HG03064 (cell line): Measurements from ENCODE around the gene RTN3.
"Not testable (repeated sequence)": the region's sequence is repeated elsewhere in the genome, so short reads cannot be mapped to it uniquely, and the experiment has no call there.

Source experiments
- ATAC-seq: cut with Tn5 transposase; IDR thresholded peaks from one replicate; pipeline ENCODE4 v1.9.1; 2021; ENCODE audit warnings: low read depth; ENCODE audit not compliant: unreplicated experiment

The RTN3 gene, protein sequence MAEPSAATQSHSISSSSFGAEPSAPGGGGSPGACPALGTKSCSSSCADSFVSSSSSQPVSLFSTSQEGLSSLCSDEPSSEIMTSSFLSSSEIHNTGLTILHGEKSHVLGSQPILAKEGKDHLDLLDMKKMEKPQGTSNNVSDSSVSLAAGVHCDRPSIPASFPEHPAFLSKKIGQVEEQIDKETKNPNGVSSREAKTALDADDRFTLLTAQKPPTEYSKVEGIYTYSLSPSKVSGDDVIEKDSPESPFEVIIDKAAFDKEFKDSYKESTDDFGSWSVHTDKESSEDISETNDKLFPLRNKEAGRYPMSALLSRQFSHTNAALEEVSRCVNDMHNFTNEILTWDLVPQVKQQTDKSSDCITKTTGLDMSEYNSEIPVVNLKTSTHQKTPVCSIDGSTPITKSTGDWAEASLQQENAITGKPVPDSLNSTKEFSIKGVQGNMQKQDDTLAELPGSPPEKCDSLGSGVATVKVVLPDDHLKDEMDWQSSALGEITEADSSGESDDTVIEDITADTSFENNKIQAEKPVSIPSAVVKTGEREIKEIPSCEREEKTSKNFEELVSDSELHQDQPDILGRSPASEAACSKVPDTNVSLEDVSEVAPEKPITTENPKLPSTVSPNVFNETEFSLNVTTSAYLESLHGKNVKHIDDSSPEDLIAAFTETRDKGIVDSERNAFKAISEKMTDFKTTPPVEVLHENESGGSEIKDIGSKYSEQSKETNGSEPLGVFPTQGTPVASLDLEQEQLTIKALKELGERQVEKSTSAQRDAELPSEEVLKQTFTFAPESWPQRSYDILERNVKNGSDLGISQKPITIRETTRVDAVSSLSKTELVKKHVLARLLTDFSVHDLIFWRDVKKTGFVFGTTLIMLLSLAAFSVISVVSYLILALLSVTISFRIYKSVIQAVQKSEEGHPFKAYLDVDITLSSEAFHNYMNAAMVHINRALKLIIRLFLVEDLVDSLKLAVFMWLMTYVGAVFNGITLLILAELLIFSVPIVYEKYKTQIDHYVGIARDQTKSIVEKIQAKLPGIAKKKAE

DNA sequence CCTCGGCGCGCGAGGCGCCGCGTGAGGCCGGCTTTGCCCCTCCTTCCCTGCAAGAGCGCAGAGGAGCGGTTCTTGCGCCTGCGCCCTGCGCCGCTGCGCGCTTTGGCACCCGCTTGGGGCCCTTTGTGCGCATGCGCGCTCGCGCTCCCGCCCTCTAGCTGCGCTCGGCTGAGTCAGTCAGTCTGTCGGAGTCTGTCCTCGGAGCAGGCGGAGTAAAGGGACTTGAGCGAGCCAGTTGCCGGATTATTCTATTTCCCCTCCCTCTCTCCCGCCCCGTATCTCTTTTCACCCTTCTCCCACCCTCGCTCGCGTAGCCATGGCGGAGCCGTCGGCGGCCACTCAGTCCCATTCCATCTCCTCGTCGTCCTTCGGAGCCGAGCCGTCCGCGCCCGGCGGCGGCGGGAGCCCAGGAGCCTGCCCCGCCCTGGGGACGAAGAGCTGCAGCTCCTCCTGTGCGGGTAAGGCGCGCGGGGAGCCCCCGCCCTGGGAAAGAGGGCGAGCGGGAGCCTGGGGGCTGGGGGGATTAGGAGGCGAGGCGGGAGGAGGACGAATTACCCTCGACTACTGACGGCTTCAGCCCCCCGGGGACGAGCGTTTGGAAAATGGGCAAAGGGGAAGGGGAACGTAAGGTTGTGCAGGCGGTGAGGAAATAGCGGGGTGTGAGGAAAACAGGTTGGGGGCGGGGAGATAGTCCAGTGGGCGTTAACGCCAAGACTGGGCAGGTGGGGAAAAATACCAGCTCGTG is at the start of gene RTN3:
RTN3 (plus strand) TSS at position 180 of the 745 bp plus-strand sequence; CDS start at position 317, 137 bp downstream.
- peak; percentile 80 for ATAC-seq

DNA sequence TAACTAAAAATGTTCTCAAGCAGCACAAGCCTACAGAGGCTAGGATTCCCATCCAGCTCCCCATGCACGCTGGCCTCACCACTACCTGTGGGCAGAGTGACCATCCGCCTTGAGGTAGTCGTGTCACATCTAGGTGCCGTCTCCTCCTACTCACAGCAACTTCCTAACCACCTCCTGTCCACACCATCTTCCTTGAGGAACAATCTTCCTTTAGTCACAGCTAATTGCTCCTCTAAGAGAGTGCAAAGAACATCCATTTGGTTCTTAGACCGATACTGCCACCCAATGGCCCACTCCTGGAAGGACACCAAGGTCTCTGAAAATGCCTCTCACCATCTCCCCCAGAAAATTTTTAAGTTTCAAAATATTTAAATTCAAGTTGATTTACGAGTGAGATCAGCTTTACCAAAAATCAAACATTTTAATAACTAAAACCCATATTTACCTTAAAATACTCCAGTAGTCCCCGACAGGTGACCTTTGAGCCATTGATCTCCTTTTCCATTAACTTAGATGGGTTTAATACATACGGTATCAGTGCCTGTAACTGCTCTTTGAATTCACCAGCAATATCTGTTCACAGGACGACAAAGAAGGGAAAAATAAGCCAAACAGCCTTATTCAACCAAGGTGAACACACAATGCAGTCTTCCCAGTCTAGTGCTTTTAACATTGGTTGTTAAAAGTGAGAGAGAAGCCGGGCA is 45.4 kb upstream of the RTN3 start:
- ATAC-seq: no peak

DNA sequence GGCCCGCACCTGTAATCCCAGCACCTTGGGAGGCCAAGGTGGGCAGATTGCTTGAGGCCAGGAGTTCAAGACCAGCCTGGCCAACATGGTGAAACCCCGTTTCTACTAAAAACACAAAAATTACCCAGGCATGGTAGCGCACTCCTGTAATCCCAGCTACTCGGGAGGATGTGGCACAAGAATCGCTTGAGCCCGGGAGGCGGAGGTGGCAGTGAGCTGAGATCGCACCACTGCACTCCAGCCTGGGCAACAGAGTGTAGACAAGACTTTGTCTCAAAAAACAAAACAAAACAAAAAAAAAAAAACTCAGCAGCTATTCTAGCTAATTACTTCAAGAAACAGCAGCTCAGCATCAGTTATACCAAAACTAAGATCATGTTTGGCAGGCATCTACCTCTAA is 42.9 kb upstream of the RTN3 start:
- ATAC-seq: not testable (repeated sequence)

DNA sequence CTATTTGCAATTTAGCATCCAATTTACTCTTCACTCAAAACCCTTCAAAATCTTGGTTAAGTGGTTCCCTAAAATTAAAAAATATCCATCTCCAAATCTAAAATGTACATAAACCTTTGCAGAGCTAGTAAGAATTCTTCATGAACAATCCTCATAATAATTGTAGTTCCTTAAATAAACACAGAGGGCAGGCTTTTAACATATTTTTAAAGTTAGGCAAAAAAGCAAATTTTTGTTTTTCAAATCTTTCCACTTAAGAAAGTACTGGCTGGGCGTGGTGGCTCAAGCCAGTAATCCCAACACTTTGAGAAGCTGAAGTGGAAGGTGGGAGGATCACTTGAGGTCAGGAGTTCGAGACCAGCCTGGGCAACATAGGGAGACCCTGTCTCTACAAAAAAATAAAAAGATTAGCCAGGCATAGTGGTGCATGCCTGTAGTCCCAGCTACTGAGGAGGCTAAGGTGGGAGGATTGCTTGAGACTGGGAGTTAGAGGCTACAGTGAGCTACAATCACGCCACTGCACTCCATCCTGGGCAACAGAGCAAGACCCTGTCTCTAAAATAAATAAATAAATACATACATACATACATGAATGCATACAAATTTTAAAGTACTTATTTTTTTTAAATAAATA is 42.0 kb upstream of the RTN3 start:
- no peak for ATAC-seq

DNA sequence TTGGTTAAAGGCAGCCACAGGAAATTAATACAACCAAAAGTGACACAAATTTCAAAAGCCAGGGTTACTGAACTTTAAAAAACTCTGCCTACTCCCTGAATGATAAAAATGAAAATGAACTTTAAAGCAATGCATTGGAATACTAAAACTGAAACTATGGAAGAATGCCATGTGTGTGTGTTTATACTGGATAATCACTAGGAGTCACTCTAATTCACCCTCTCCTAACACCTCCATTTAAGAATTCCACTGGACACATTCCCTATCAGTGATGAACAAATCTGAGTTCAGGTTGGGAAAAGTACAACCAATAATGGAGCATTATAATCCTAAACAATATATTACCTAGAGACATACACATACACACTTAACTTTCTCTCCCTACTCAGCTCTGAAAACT is 39.6 kb upstream of the RTN3 start:
- ATAC-seq: no peak

DNA sequence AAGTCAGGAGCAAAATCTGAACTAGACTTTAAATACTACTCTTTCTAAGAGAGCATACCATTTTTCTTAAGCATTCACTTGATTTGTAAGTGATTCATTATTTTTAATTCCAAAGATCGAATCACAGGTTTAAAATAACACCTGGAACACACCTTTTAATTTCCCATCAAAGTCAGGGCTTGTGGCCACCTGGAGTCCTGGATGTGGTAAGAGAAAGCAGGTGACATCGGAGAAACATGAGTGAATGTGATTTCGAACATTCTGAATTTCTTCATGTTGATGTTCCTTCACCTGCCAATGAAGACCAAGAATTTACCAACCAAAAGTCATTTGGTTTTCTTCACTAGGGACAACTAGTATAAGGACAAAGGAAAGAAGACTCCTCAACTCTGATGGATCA is 38.1 kb upstream of the RTN3 start:
- no peak for ATAC-seq

DNA sequence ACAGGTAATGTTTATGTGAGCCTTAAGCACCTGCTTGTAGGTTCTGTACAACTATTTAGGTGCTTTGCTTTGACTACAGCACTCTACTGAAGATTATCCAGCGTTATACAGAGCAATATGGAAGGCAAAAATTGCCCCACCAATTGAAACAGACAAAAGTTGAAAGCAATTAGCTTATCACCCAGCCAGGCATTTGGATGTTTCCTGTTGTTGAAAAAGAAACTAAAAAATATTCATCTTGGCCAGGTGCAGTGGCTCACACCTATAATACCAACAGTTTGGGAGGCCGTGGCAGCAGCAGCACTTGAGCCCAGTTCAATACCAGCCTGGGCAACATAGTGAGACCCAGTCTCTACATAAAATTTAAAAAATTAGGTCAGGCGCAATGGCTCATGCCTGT is 28.6 kb upstream of the RTN3 start:
- ATAC-seq: no peak

DNA sequence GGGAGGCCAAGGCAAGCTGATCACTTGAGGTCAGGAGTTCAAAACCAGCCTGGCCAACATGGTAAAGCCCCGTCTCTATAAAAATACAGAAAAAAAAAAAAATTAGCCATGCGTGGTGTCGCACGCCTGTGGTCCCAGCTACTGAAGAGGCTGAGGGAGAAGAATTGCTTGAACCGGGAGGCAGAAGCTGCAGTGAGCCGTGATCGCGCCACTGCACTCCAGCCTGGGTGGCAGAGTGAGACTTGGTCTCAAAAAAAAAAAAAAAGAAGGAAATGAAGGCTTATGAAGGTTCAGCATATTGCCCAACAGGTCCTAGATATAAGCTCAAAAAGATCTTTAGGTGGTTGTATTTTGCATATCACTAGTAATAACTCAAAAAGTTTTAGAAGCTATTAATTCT is 20.3 kb upstream of the RTN3 start:
- ATAC-seq: no peak

DNA sequence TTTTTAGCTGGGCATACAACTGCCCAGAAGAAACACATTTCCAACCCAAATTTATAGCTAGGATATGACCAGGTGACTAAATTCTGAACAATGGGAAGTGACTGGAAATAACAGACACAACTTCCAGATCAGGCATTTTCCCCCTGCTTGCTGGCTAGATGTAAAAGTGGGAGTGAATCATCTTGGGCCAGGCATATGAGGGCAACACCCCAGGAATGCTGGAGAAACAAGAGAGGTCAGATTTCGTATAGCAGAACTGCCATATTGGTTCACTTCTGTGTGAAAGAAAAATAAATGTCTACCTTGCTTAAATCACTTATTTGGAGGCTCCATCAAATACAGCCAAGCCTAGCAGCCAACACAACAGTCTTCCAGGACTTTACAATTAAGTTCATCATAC is 17.5 kb upstream of the RTN3 start:
- ATAC-seq: no peak

DNA sequence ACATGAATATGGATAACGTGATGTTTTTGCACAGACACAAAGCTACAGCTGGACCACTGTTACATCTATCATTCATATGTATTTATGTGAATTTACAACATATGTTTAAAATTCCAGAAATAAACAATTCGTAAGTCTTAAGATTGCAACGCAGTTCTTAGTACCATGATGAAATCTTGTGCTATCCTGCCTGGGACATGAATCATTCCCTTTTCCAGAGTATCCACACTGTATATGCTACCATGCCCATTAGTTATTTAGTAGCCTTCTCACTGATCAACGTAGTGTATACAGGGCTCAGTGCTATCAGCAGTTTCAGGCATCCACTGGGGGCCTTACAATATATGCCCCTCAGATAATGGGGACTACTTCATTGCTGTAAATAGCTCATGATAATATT is 14.4 kb upstream of the RTN3 start:
- no peak for ATAC-seq

DNA sequence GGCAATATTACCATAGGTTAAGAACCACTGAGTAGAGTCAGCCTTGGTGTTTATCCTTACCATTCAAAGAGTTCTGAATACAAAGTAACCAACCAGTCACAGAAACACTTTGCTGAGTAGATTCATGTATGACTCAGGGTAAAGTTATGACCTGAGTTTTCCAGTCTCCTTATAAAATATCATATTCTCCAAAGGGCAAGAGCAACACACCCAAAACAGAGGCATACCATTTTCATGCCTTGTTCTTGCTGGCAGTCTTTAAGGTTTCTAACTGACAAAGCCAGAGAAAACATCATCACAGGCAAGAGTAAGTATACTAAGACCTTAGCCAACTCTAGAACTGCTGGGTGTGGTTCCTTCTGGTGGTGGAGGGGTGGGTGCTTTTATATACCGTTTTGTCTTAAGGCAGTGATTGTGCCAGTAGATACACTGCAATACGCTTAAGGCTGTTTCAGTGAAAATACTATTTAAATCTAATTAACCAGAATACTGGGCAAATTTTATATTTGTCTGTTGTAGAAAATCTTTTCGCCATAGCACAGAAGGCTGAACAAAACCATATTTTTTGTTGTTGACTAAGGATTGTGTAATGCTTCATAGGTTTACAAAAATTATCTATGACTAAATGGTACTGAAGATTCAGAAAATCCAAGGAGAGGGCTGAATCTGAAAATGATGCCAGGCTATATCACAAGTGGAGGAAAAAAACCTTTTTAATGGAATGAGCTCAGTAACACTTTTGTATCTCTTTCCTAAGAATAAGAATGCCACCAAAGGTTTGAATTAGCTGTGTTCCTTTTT is 13.1 kb upstream of the RTN3 start:
- no peak for ATAC-seq

DNA sequence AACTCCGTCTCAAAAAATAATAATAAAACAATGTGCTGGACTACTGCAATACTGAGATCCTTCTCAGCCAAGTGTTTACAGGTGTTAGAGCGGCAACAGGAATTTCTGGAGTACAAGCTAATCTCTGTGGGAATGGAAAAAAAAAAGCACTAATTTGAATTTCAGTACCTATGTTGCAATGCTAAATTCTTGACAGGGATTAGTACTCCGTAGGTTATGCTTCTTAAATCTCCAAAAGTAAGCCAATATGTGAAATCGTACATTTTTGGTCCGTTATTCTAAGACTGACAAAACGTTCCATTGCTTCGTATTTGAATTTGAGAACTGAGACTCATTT is 11.2 kb upstream of the RTN3 start:
- no peak for ATAC-seq

DNA sequence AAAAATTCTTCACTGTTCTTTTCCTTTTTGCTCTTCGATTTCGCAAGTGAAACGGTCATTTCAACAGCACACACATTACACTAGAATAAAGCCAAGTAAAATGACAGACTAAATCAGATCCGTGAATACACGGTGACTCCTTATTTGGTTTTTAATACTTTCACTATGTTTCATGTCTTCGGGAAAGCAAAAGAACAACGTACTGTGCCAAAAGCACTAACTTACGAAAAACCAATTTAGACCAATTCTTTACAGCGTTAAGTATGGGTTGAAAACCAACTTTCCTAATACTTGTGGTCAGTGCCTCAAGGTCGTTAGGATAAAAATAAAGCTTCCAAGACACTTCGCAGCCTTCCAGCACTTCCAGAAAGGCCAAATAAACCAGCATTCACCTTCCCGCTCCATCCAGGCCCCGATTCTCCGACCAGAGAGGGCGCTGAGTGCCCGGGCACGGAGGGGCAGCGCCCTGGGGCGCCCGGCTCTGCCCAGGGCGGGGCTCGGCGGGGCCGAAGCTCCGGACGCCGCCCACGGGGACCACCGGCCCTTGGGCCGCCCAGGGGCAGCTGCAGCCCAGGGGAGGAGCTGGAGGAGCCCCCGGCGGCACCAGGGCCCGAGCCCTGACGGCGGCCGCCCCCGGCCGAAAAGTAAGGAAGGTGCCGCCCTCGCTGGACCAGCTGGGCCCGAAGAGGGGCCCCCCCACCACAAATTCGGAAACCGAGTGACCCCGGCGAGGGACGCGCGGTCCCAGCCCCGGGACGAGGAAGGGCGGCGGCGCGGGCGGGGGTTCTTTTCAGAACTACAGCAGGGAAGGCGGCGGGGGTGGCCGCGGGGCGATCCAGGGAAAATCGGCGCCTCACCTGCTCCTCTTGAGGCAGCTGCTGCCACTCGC is 10.6 kb upstream of the RTN3 start:
- peak; percentile 30 for ATAC-seq

DNA sequence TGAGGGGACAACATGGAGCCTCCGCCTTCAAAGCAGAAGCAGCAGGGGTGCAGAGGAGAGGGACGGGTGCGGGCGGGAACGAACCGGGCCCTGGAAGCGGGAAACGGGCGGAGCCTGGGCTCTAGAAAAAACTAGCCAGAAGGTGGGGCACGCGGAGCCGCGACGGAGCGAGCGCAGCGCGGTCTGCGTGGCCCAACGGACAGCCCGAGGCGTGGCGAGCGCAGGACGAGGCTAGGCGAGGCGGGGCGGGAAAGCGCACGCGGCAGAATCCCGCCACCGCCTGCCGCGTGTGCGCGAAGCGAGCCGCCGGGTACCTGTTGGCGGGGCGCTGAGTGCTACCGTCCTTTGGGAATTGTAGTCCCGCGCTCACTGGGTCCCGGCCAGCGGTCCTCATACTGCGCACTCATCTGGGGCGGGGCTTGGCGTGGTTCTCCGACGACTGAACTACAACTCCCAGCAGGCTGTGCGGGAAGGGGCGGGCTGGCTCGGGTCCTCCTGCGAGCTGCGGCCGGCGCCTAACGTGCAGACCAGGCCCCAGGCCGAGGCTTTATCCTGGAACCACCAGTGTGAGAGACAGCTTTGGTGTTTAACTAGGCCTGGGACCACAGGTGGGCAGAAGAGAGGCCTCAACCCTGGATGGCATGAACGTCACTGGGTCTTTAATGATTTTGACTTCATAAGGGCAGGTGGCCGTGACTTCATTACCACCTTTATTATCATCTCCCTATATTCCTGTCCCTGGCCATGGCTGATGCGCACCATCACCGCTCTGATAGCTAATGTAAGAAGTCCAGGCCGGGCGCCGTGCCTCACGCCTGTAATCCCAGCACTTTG is 9.8 kb upstream of the RTN3 start, which contains the start of gene ATL3:
ATL3 (minus strand) TSS at position 55 of the 834 bp plus-strand sequence; CDS start at position 14, 41 bp downstream.
- peak; percentile 85 for ATAC-seq

DNA sequence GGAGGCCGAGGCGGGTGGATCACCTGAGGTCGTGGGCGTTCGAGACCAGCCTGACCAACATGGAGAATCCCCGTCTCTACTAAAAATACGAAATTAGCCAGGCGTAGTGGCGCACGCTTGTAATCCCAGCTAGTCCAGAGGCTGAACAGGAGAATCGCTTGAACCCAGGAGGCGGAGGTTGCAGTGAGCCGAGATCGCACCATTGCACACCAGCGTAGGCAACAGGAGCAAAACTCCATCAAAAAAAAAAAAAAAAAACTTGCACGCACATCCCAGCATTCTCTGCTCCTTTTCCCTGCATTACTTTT is 9.2 kb upstream of the RTN3 start:
- no peak for ATAC-seq

DNA sequence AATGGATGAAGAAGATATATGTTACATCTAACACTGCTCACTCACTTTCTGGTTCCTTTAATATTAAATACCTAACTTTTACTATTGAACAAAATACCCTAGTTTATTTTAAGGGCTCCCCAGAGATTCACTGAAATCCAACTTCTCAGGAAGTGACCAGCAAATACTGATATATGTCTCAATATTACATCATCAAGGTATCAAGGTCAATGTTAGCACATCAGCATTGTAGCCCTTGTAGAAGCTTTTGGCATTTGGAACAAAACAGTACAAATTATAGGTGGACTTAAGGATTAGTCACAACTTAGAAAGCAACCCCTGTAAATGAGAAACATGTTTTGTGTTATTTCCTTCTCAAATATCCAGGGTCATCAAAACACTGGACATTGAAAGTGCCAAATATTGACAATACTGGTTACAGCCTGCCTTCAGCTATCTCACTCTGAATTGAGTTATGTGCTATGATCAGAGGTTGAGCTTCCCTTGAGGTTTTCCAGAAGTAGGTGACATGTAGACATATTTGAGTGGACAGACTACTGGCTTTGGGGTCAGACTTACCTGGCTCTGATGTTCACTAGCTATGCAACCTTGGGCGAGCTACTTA is 8.3 kb upstream of the RTN3 start:
- no peak for ATAC-seq

DNA sequence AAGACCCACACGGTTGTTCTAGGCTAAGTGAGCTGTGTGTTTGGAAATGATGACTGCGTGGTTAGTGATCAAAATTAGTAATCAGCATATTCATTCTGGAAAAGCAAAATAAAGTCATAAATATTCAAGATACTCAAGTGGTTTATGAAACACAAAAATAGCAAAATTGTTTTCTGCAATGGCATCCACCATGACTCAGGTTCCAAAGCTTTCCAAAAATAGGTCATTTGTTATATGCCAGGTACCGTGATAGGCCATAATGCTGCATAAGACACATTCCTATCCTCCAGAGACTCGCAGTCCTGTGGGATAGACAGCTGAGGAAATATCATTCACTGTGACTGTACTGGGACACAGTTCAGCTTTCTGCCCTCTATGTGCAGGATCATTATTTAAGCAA is 7.7 kb upstream of the RTN3 start:
- ATAC-seq: no peak
